ENCODE results near the gene KCNC4.

GRCh38 chr1:110254604-110255391 is 44.7 kb downstream of the KCNC4 start:
- TF ChIP-seq, protein P1, sequence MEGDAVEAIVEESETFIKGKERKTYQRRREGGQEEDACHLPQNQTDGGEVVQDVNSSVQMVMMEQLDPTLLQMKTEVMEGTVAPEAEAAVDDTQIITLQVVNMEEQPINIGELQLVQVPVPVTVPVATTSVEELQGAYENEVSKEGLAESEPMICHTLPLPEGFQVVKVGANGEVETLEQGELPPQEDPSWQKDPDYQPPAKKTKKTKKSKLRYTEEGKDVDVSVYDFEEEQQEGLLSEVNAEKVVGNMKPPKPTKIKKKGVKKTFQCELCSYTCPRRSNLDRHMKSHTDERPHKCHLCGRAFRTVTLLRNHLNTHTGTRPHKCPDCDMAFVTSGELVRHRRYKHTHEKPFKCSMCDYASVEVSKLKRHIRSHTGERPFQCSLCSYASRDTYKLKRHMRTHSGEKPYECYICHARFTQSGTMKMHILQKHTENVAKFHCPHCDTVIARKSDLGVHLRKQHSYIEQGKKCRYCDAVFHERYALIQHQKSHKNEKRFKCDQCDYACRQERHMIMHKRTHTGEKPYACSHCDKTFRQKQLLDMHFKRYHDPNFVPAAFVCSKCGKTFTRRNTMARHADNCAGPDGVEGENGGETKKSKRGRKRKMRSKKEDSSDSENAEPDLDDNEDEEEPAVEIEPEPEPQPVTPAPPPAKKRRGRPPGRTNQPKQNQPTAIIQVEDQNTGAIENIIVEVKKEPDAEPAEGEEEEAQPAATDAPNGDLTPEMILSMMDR (IDR thresholded peaks at IDR 0.05): no peak
- TF ChIP-seq POLR2A (IDR thresholded peaks at IDR 0.05): no peak
- TF ChIP-seq EP300 (IDR thresholded peaks at IDR 0.05): no peak
